ENCODE measurements around the gene FBXW9.

DNA sequence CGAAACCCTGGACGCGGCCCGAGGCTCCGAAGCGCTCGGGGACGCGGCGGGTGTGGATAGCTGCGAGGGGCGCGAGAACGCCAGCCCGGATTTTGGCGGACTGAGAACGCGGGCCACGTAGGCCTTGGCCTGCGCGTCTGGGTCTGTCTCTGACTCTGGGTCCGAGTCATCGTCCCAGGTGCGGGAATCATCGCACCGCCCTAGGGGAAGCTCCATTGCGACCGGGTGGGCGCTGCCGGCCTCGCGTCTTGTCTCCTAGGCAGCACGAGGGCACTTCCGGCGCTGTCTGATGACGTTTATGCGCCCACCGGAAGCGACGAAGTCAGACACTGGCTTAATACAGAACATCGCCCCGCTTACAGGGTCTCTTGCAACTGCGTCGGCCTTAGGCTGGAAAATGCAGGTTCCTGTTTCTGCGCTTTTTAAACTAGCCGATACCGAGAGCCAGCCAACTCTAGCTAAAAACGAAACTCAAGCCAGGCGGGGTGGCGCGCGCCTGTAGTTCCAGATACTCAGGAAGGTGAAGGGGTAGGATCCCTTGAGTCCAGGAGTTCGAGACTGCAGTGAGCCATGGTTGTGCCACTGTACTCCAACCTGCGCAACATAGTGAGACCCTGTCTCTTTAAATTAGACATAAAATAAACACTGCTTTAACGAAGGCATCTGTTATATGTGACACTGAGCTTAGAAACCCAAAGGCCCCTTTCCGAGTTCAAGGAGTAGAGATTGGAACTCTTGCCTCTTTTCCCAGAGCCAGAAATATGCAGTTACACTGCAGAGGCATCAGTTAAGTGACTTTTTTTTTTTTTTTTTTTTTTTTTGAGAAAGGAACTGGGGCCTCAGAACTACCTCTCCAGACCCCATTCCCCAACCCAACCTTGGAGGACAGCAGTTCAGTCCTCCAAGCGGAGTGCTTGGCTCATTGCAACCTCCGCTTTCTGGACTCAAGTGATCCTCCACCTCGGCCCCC lies at the start of gene FBXW9:
- TF ChIP-seq, protein P1, sequence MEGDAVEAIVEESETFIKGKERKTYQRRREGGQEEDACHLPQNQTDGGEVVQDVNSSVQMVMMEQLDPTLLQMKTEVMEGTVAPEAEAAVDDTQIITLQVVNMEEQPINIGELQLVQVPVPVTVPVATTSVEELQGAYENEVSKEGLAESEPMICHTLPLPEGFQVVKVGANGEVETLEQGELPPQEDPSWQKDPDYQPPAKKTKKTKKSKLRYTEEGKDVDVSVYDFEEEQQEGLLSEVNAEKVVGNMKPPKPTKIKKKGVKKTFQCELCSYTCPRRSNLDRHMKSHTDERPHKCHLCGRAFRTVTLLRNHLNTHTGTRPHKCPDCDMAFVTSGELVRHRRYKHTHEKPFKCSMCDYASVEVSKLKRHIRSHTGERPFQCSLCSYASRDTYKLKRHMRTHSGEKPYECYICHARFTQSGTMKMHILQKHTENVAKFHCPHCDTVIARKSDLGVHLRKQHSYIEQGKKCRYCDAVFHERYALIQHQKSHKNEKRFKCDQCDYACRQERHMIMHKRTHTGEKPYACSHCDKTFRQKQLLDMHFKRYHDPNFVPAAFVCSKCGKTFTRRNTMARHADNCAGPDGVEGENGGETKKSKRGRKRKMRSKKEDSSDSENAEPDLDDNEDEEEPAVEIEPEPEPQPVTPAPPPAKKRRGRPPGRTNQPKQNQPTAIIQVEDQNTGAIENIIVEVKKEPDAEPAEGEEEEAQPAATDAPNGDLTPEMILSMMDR (IDR thresholded peaks at IDR 0.05), result no peak
- TF ChIP-seq POLR2A (IDR thresholded peaks at IDR 0.05), result peak in 1 of 2 donors; percentile 66
